Adipocyte (in vitro differentiated cells): Measurements from ENCODE around the gene NEDD9.

Experiments used
- DNase-seq: peaks from one replicate; pipeline ENCODE4 v3.0.0-alpha.2; 2015; ENCODE audit warnings: low read depth
- H3K27me3 ChIP-seq: replicated peaks from 2 replicates; pipeline ENCODE4 v1.7.0; 2013; ENCODE audit warnings: mild to moderate bottlenecking, low read length, moderate library complexity; ENCODE audit not compliant: control insufficient read depth, insufficient read depth
- H3K36me3 ChIP-seq: 2 replicates; pipeline ENCODE4 v1.7.0; 2013; ENCODE audit warnings: low read length, mild to moderate bottlenecking, moderate library complexity; ENCODE audit not compliant: control insufficient read depth, insufficient read depth, severe bottlenecking
- H3K4me1 ChIP-seq: 2 replicates; pipeline ENCODE4 v1.7.0; 2013; ENCODE audit warnings: mild to moderate bottlenecking, low read length, moderate library complexity; ENCODE audit not compliant: control insufficient read depth, insufficient read depth
- H3K4me3 ChIP-seq: 2 replicates; pipeline ENCODE4 v1.7.0; 2013; ENCODE audit warnings: mild to moderate bottlenecking, low read length, moderate library complexity
- H3K9ac ChIP-seq: 2 replicates; pipeline ENCODE4 v1.7.0; 2013; ENCODE audit warnings: mild to moderate bottlenecking, low read length, moderate library complexity
- H3K9me3 ChIP-seq: 2 replicates; pipeline ENCODE4 v1.7.0; 2013; ENCODE audit warnings: mild to moderate bottlenecking, low read length, moderate library complexity; ENCODE audit not compliant: control insufficient read depth

Gene NEDD9

GRCh38 chr6:11179419-11180202 lies 52.9 kb downstream of the NEDD9 start:
- no peak for DNase-seq
- Histone ChIP-seq H3K9me3 (peaks cover 4% of the 10 kb centered on the region), H3K4me1 (no peaks in the 10 kb centered on the region), H3K9ac (no peak overlapping the region), H3K4me3 (no peak overlapping the region), H3K36me3 (peaks cover 19% of the 10 kb centered on the region), H3K27me3 (no peaks in the 10 kb centered on the region)

DNA sequence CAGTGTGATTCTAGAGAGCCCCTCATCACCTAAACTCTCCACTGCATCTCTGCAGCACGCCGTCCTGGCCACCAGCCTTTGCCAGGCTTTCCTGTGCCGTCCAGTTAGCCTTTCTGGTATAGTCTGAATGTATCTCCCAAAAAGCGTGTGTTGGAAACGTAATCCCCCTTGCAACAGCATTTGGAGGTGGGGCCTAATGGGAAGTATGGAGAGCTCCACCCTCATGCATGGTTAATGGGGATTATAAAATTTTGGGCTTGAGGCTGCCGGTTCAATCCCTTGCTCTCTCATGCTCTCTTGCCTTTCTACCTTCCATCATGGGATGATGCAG lies 53.4 kb downstream of the NEDD9 start:
- Histone ChIP-seq H3K36me3 (peaks cover 13% of the 10 kb centered on the region), H3K9ac (no peak overlapping the region), H3K4me3 (no peak overlapping the region), H3K27me3 (no peaks in the 10 kb centered on the region), H3K9me3 (peaks cover 4% of the 10 kb centered on the region), H3K4me1 (no peaks in the 10 kb centered on the region)
- DNase-seq = no peak

- Histone ChIP-seq H3K4me3 (no peak overlapping the region), H3K36me3 (no peaks in the 10 kb centered on the region), H3K9ac (no peak overlapping the region), H3K9me3 (peaks cover 4% of the 10 kb centered on the region), H3K27me3 (no peaks in the 10 kb centered on the region), H3K4me1 (no peaks in the 10 kb centered on the region)
- DNase-seq = no peak
These were observed 55.2 kb downstream of the NEDD9 start for GRCh38 chr6:11177271-11177670.

- Histone ChIP-seq H3K4me3 (no peak overlapping the region), H3K9ac (no peak overlapping the region), H3K9me3 (no peaks in the 10 kb centered on the region), H3K4me1 (no peaks in the 10 kb centered on the region), H3K36me3 (no peaks in the 10 kb centered on the region), H3K27me3 (no peaks in the 10 kb centered on the region)
- DNase-seq = no peak
These were observed 58.2 kb downstream of the NEDD9 start for GRCh38 chr6:11174242-11174611.

DNA sequence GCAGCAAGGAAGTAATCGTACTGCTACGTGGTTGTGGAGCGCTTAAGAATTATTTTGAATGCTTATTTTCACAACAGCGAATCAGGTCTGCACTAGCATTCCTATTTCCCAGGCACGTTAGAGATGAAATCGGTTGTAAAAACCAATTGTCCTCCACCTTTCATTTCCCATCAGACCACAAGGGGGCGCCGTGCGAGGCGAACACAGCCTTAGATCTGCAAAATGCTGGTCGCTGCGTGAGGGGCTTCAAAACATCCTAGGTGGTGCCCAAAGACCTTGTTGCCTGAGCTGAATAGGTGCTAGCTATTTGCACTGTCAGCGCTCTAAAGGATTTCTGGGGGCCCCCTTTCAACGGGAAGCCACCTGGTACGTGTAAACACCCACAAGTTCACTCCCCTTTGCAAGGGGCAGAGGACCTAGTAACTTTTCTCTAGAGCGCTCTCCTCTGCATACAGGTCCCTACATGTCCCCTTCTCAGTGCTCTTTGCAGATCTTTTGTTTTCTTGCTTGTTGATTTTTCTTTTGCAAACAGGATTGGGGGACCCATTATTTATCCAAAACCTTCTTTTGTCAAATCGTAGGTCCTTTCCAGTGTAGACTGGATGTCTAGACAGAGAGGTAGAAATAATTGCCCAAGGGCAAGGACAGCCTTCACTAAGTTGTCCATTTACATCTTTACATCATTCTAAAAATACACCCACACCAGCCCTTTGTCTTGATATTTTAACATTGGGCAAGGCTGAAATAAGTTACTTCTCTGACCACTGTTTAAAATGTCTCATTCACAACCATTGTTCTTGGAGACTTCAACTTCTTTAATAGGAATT lies 59.8 kb downstream of the NEDD9 start:
- H3K4me3 ChIP-seq = no peak overlapping the region
- H3K9ac ChIP-seq = no peak overlapping the region
- no peaks in the 10 kb centered on the region for H3K36me3 ChIP-seq
- H3K27me3 ChIP-seq = no peaks in the 10 kb centered on the region
- H3K9me3 ChIP-seq = no peaks in the 10 kb centered on the region
- peaks cover 5% of the 10 kb centered on the region for H3K4me1 ChIP-seq
- DNase-seq = peak; percentile 65

- DNase-seq = no peak
- Histone ChIP-seq H3K27me3 (no peaks in the 10 kb centered on the region), H3K4me3 (no peak overlapping the region), H3K9me3 (no peaks in the 10 kb centered on the region), H3K9ac (no peak overlapping the region), H3K36me3 (no peaks in the 10 kb centered on the region), H3K4me1 (peaks cover 5% of the 10 kb centered on the region)
These were observed 60.5 kb downstream of the NEDD9 start for GRCh38 chr6:11171952-11172351.

GRCh38 chr6:11168091-11168635 lies 64.3 kb downstream of the NEDD9 start:
- Histone ChIP-seq H3K4me1 (peaks cover 5% of the 10 kb centered on the region), H3K36me3 (no peaks in the 10 kb centered on the region), H3K9me3 (no peaks in the 10 kb centered on the region), H3K9ac (no peak overlapping the region), H3K27me3 (no peaks in the 10 kb centered on the region), H3K4me3 (no peak overlapping the region)
- no peak for DNase-seq

- no peaks in the 10 kb centered on the region for H3K9me3 ChIP-seq
- H3K4me3 ChIP-seq = no peak overlapping the region
- no peak for DNase-seq
- H3K9ac ChIP-seq = no peak overlapping the region
- H3K4me1 ChIP-seq = peaks cover 5% of the 10 kb centered on the region
- no peaks in the 10 kb centered on the region for H3K27me3 ChIP-seq
- H3K36me3 ChIP-seq = no peaks in the 10 kb centered on the region
These were observed 65.5 kb downstream of the NEDD9 start for GRCh38 chr6:11166948-11167347.

DNA sequence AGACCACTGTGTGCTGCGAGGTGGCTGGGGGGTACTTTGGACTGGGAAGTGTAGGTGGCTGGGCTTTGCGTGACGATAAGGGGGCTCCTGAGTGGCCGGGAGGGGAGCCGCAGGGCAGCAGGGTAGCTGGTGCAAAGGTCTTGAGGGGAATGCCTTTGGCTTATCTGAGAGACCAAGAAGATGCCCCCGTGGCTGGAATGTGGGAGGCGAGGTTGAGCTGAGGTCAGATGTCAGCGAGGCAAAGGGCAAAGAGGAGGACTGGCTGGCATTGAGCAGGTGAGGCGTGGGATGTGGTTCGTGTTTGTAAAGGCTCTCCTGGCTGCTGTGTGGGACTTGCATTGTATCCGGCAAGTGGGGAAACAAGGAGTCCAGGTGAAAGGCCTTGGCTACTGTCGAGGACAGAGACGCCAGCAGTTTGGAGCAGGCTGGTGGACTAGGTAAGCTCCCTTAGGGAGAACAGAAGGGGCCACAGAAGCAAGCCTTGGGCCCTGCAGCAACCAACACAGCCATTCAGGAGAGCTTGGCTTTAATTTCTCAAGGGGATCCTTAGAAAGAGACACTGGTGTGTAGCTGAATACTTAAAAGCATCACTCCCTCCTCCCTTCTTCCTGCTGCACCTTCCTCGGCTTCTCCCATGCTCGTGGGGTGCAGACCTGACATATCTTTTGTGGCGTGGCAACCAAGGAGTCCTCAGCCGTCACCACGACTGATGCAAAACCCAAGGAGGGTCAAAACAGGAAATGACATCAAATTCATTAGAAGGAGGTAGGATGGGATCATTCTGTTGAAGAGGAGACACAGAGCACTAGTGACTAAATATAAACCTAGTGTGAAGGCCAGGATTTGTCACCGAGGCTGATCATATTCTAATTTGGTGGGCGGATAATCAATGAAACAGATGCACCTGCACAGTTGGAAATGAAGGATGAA lies 67.5 kb downstream of the NEDD9 start:
- Histone ChIP-seq H3K9me3 (peaks cover under 1% of the 10 kb centered on the region), H3K27me3 (no peaks in the 10 kb centered on the region), H3K9ac (no peak overlapping the region), H3K36me3 (no peaks in the 10 kb centered on the region), H3K4me1 (peaks cover 5% of the 10 kb centered on the region), H3K4me3 (no peak overlapping the region)
- DNase-seq = no peak

DNA sequence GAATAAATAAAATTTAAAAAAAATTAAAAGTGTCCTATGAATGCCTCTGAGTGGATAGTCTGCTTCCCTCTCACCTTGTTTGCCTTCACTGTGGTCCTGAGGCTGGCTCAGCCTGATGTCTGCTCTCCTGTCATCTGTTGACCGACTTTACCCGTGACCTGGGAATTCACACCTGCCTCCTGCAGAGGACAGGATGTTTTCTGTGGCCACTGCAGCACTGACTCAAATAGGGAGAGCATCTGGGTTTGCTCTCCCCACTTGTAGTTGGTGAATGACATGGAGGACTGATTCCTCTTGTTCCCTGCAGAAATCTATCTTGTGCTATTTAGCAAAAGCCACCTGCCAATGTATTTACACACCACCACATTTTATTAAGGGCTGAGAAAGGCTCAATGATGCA lies 68.5 kb downstream of the NEDD9 start:
- Histone ChIP-seq H3K27me3 (no peaks in the 10 kb centered on the region), H3K9ac (no peak overlapping the region), H3K36me3 (no peaks in the 10 kb centered on the region), H3K9me3 (peaks cover 3% of the 10 kb centered on the region), H3K4me3 (no peak overlapping the region), H3K4me1 (peaks cover 5% of the 10 kb centered on the region)
- DNase-seq = no peak

GRCh38 chr6:11162262-11162661 lies 70.2 kb downstream of the NEDD9 start:
- no peaks in the 10 kb centered on the region for H3K4me1 ChIP-seq
- DNase-seq = no peak
- H3K27me3 ChIP-seq = no peaks in the 10 kb centered on the region
- H3K4me3 ChIP-seq = no peak overlapping the region
- no peaks in the 10 kb centered on the region for H3K36me3 ChIP-seq
- H3K9ac ChIP-seq = no peak overlapping the region
- peaks cover 3% of the 10 kb centered on the region for H3K9me3 ChIP-seq
